Non-pigmented ciliary epithelial cell (primary cell): ENCODE results near the gene RHOXF2B.
"Not testable (repeated sequence)": the region's sequence is repeated elsewhere in the genome, so short reads cannot be mapped to it uniquely, and the experiment has no call there.

Experiments used
- DNase-seq: peaks from one replicate; pipeline ENCODE4 v3.0.0-alpha.2; 2010; ENCODE audit warnings: low read depth

The RHOXF2B gene

GRCh38 chrX:120077590-120077989, at the start of gene RHOXF2B:
TSS of gene RHOXF2B (minus strand) at chrX:120077690. CDS start at chrX:120077552, 138 bp downstream.
- DNase-seq, result not testable (repeated sequence)

- no peak for DNase-seq
Measured at GRCh38 chrX:120125444-120125843, 48.0 kb upstream of the RHOXF2B start.

DNA sequence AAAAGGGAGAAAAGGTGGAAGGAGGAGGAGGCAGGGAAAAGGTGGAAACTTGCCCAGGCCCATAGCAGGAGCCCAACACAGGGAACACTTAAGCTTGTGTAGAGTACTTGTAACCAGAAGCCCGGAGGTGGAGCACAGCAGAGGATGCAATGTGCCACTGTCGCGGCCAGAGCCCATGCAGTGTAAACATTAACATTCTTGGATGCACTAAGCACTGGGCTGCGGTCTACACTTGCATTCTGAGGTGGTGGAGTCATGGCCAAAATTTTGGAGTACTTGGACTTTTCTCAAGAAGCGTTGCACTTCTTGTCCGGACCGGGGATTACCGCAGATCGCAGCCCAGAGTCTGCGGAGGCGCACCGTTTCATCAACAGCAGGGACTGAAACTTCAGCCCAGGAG, 42.7 kb upstream of the RHOXF2B start:
- DNase-seq, result peak; percentile 3

- no peak for DNase-seq
Measured at GRCh38 chrX:120115438-120115963, 38.0 kb upstream of the RHOXF2B start, which contains the start of gene RHOXF1. TSS of gene RHOXF1 (minus strand) at chrX:120115913. CDS start at chrX:120115862, 51 bp downstream.

- DNase-seq, result no peak
Measured at GRCh38 chrX:120111611-120112010, 34.1 kb upstream of the RHOXF2B start.

- no peak for DNase-seq
Measured at GRCh38 chrX:120109378-120109777, 31.9 kb upstream of the RHOXF2B start.

DNA sequence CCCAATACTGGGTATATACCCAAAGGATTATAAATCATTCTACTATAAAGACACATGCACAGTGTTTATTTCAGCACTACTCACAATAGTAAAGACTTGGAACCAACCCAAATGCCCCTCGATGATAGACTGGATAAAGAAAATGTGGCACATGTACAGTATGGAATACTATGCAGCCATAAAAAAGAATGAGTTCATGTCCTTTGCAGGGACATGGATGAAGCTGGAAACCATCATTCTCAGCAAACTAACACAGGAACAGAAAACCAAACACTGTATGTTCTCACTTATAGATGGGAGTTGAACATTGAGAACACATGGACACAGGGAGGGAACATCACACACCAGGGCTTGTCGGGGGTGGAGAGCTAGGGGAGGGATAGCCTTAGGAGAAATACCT, 27.2 kb upstream of the RHOXF2B start:
- not testable (repeated sequence) for DNase-seq

GRCh38 chrX:120101057-120101456, 23.6 kb upstream of the RHOXF2B start:
- DNase-seq, result not testable (repeated sequence)

- no peak for DNase-seq
Measured at GRCh38 chrX:120090208-120090607, 12.7 kb upstream of the RHOXF2B start.

DNA sequence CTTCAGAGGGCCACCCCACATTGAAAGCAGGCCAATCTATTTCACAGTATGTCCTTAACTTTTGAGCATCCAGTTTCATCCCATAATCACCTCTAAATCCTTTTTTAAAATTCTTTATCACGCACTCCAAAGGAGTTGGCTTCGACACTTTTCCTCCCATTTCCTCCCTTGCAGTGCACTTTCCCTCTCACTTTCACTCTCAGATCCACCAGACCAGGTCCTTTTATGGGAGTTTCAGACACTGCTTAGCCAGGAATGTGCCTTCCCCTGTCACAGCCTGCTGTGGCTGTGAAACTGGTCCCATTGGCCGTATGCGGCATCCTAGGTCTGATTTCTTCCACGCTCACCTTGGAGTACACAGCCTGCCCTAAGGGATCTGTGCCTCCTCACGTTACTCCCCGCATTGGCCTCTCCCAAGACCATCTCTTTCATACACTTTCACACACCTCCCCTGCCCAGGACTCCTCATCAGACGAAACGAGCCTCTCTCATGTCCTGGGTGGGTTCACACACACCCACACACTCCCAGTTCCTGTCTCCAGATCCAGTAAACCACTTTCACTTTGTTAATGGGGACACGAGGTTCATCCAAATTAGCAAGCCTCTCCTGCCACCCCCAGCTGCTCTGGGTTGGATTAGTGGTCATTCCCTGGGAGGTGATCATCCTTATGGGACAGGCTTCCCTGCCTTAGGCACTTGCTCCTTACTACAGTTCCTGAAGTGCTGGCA, 10.0 kb upstream of the RHOXF2B start:
- no peak for DNase-seq

DNA sequence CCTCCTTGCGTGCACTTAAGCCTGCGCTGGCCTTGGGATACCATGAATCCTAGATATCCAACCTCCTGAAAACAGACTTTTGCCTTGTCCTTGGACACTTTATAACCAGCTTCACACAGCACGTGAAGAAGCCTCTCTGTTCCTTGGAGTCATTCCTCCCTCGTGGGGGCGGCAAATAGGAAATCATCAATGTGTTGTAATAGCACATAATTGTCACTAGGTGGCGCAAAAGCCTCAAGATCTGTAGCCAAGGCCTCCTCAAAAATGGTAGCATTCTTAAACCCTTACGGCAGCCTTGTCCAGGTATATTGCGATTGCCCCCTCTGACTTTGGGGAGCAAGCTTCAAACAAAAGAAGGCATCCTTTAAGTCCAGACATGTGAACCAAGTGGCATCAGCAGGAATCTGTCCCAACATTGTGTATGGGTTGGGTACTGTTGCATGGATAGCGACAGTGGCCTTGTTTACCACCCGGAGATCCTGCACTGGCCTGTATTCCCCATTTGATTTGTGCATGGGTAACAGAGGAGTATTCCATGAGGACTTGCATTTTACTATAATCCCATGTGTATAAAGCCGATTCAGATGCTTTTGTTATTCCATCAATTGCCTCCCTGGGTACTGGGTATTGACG, 8.2 kb upstream of the RHOXF2B start:
- not testable (repeated sequence) for DNase-seq

DNA sequence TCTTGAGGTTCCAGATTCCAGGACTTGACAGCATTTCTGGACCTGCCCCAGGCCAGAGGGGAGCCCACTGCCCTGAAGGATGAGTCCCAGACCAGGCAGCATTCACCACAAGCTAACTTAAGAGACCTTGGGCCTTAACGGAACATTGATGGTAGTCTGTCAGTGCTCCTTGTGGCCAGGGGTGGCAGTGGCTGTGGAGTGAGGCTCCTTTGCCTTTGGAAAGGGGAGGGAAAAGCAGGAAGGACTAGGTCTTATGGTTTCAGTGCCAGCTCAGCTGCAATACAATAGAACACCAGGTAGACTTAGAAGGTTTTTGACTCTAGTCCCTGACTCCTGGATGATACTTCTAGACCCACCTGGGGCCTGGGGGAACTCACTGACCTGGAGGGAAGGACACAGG, 11.3 kb downstream of the RHOXF2B start:
- not testable (repeated sequence) for DNase-seq

GRCh38 chrX:120042712-120043111, 34.8 kb downstream of the RHOXF2B start:
- not testable (repeated sequence) for DNase-seq

GRCh38 chrX:120042247-120042646, 35.2 kb downstream of the RHOXF2B start:
- DNase-seq, result not testable (repeated sequence)

DNA sequence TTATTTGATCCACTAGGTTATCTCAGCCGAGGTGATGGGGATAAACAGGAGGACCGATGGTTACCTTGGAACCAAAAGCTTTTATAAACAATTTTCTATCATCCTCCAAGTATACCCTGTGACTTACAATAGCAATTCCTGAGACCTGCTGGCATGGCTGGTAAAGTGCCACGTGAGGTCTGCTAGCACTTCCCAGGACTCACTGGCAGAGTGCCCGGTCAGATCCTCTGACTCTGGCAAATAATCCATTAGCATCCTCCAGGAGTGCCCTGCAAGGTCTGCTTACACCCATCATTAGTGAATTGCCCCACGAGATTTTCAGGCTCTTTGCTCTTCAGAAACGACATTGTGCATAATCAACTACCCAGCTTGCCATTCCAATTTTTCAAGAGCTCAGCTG, 37.3 kb downstream of the RHOXF2B start:
- DNase-seq, result not testable (repeated sequence)

GRCh38 chrX:120039087-120039733, 38.3 kb downstream of the RHOXF2B start:
- DNase-seq, result not testable (repeated sequence)

DNA sequence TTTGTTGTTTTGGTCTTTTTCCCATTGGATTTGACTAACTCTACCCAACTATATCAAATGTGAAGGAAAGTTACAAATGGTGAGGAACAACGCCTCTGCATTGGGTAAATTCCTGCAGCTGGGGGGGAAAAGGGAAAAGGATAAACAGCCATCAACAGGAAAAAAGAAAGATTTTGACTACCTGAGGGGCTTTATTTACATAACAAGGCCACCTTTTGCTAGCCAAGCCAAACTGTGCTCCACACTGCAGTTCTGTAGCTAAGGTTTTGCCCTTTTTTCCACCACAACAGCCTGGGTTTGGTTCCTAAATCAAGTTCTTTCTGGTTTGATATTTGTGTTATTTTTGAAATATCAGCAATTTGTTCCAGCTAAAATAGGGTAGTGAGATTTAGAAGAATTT, 40.8 kb downstream of the RHOXF2B start:
- no peak for DNase-seq

DNA sequence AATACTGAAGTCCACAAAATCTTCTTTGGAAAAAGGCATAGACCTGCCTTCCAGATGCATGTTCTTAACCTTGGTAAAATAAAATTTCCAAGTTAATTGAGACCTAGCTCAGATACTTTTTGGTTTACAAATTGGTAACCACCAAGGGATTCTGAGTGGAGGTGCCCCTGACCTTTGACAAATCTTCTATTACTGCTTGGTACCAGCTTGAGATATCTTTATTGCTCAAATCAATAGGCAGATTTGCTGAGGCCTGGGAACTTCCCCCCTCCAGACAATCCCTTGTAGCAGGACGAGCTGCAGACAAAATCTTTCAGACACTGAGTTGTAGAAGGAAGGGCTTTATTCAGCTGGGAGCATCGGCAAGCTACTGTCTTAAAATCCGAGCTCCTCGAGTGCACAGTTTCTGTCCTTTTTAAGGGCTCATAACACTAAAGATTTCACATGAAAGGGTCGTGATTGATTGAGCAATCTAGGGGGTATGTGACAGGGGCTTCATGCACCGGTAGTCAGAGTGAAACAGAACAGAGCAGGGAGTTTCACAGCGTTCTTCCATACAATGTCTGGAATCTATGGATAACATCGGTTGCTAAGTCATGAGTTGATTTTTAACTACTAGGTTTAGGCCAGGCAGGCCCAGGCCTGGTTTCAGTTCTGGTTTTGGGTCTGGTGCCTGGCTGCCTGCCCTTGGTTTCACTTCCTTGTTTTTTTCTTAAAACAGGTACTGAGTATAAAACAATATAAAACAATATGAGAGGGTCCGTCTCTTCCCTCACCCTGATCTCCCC, 41.8 kb downstream of the RHOXF2B start:
- DNase-seq, result not testable (repeated sequence)

- DNase-seq, result no peak
Measured at GRCh38 chrX:120029354-120029753, 48.1 kb downstream of the RHOXF2B start.

DNA sequence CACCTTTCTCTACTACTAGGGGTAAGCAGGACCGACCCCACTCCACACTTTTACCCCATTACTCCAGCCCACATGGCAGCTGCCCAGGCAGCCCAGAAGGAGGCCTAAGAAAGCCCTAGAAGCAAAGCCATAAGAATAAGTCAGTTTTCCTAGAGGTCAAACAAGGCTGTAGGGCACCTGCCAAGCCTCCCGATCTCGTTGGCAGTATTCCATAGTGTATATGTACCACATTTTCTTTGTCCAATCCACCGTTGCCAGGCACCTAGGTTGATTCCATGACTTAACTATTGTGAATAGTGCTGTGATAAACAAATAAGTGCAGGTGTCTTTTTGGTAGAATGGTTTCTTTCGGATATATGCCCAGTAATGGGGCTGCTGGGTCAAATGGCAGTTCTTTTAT, 54.2 kb downstream of the RHOXF2B start:
- DNase-seq, result no peak

DNA sequence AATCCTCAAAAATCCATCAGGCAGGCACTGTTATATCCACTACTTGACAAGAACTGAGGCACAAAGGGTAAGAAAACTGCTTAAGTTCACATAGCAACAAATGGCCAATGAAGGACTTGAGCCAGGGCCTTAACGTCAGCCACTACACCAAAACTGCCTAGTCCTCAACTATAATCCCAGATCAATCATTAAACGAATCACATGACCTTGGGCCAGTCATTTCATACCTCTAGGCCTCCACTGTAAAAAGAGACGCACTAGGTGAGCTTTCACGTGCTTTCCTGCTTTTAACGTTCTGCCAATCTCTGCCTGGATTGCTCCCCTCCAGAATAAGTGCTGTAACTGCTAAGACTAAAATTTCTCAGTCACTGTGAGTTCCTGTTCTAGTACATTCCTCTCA, 54.7 kb downstream of the RHOXF2B start:
- no peak for DNase-seq
